Stomach smooth muscle (tissue), 2 donors: ENCODE measurements around the gene TPSAB1.

ENCODE experiments used
- H3K27ac ChIP-seq: one replicate; pipeline ENCODE4 v1.7.0; 2013; ENCODE audit warnings: mild to moderate bottlenecking, low read length, inconsistent platforms
- H3K27me3 ChIP-seq, 2 donors: one replicate each; pipeline ENCODE4 v1.7.0; 2013; ENCODE audit warnings: low read length in 2 of 2; ENCODE audit not compliant: insufficient read depth in 2 of 2, control insufficient read depth in 1 of 2
- H3K36me3 ChIP-seq, 2 donors: one replicate each; pipeline ENCODE4 v1.7.0; 2013; ENCODE audit warnings: low read length in 2 of 2; ENCODE audit not compliant: control insufficient read depth in 2 of 2, insufficient read depth in 2 of 2
- H3K4me1 ChIP-seq: one replicate; pipeline ENCODE4 v1.7.0; 2013; ENCODE audit warnings: low read length; ENCODE audit not compliant: control insufficient read depth, insufficient read depth
- H3K4me3 ChIP-seq, 2 donors: one replicate each; pipeline ENCODE4 v1.7.0; 2013; ENCODE audit warnings: low read length in 2 of 2
- H3K9ac ChIP-seq, 2 donors: one replicate each; pipeline ENCODE4 v1.7.0; 2013; ENCODE audit warnings: low read length in 2 of 2, mild to moderate bottlenecking in 1 of 2
- H3K9me3 ChIP-seq, 2 donors: one replicate each; pipeline ENCODE4 v1.7.0; 2013; ENCODE audit warnings: low read length in 2 of 2; ENCODE audit not compliant: control insufficient read depth in 2 of 2
- donor health status: healthy.
- donor health status: Pancreatic carcinoma.

TPSAB1 gene

GRCh38 chr16:1279945-1280589, 39.6 kb downstream of the TPSAB1 start:
- Histone ChIP-seq H3K27me3 (peaks cover 5 to 21% of the 10 kb centered on the region in 2 donors), H3K9me3 (no peaks in the 10 kb centered on the region), H3K4me1 (no peaks in the 10 kb centered on the region), H3K4me3 (no peak overlapping the region), H3K27ac (no peak overlapping the region), H3K36me3 (no peaks in the 10 kb centered on the region), H3K9ac (no peak overlapping the region)

GRCh38 chr16:1280783-1281182, 40.3 kb downstream of the TPSAB1 start:
- Histone ChIP-seq H3K4me1 (no peaks in the 10 kb centered on the region), H3K9ac (no peak overlapping the region), H3K27ac (no peak overlapping the region), H3K27me3 (peaks cover 5 to 22% of the 10 kb centered on the region in 2 donors), H3K4me3 (no peak overlapping the region), H3K36me3 (no peaks in the 10 kb centered on the region), H3K9me3 (no peaks in the 10 kb centered on the region)

GRCh38 chr16:1281517-1281916, 41.0 kb downstream of the TPSAB1 start:
- Histone ChIP-seq H3K4me3 (no peak overlapping the region), H3K9me3 (no peaks in the 10 kb centered on the region), H3K27ac (no peak overlapping the region), H3K36me3 (no peaks in the 10 kb centered on the region), H3K9ac (no peak overlapping the region), H3K4me1 (no peaks in the 10 kb centered on the region), H3K27me3 (peaks cover 12 to 25% of the 10 kb centered on the region in 2 donors)

- H3K27ac ChIP-seq = no peak overlapping the region
- H3K36me3 ChIP-seq = no peaks in the 10 kb centered on the region
- peaks cover 14 to 28% of the 10 kb centered on the region in 2 donors for H3K27me3 ChIP-seq
- H3K4me1 ChIP-seq = no peaks in the 10 kb centered on the region
- H3K9ac ChIP-seq = no peak overlapping the region
- no peaks in the 10 kb centered on the region for H3K9me3 ChIP-seq
- H3K4me3 ChIP-seq = no peak overlapping the region
Measured at GRCh38 chr16:1282324-1282973, 41.9 kb downstream of the TPSAB1 start.

GRCh38 chr16:1283296-1283695, 42.8 kb downstream of the TPSAB1 start:
- no peak overlapping the region for H3K27ac ChIP-seq
- no peaks in the 10 kb centered on the region for H3K9me3 ChIP-seq
- no peaks in the 10 kb centered on the region for H3K36me3 ChIP-seq
- H3K9ac ChIP-seq = no peak overlapping the region
- peaks cover 19 to 30% of the 10 kb centered on the region in 2 donors for H3K27me3 ChIP-seq
- no peak overlapping the region for H3K4me3 ChIP-seq
- H3K4me1 ChIP-seq = no peaks in the 10 kb centered on the region

- no peak overlapping the region for H3K9ac ChIP-seq
- H3K27ac ChIP-seq = no peak overlapping the region
- H3K36me3 ChIP-seq = no peaks in the 10 kb centered on the region
- no peak overlapping the region for H3K4me3 ChIP-seq
- no peaks in the 10 kb centered on the region for H3K9me3 ChIP-seq
- H3K27me3 ChIP-seq = peaks cover 23 to 33% of the 10 kb centered on the region in 2 donors
- no peaks in the 10 kb centered on the region for H3K4me1 ChIP-seq
Measured at GRCh38 chr16:1283996-1284616, 43.6 kb downstream of the TPSAB1 start.

GRCh38 chr16:1285669-1286512, 45.4 kb downstream of the TPSAB1 start:
- Histone ChIP-seq H3K36me3 (no peaks in the 10 kb centered on the region), H3K27me3 (peaks cover 28 to 44% of the 10 kb centered on the region in 2 donors)

GRCh38 chr16:1286513-1287094, 46.1 kb downstream of the TPSAB1 start:
- no peaks in the 10 kb centered on the region for H3K9me3 ChIP-seq
- no peaks in the 10 kb centered on the region for H3K4me1 ChIP-seq
- H3K27ac ChIP-seq = no peak overlapping the region
- no peak overlapping the region for H3K4me3 ChIP-seq
- peaks cover 34 to 51% of the 10 kb centered on the region in 2 donors for H3K27me3 ChIP-seq
- no peak overlapping the region for H3K9ac ChIP-seq
- H3K36me3 ChIP-seq = no peaks in the 10 kb centered on the region

More at GRCh38 chr16:1285669-1286512, 45.4 kb downstream of the TPSAB1 start:
- Histone ChIP-seq H3K9me3 (no peaks in the 10 kb centered on the region), H3K4me1 (no peaks in the 10 kb centered on the region), H3K4me3 (no peak overlapping the region), H3K9ac (no peak overlapping the region), H3K27ac (no peak overlapping the region)

- Histone ChIP-seq H3K4me3 (no peak overlapping the region), H3K36me3 (no peaks in the 10 kb centered on the region), H3K9ac (no peak overlapping the region), H3K4me1 (no peaks in the 10 kb centered on the region), H3K27ac (no peak overlapping the region), H3K27me3 (peaks cover 36 to 55% of the 10 kb centered on the region in 2 donors), H3K9me3 (no peaks in the 10 kb centered on the region)
Measured at GRCh38 chr16:1287982-1288670, 47.6 kb downstream of the TPSAB1 start.
